Caco-2 (cell line): Measurements from ENCODE around the gene PSMC5. TPM values are rescaled to one million over a fixed set of nuclear protein-coding genes. Genes with fewer than 3 reads are reported as not detected.
"Not testable (repeated sequence)": the region's sequence is repeated elsewhere in the genome, so short reads cannot be mapped to it uniquely, and the experiment has no call there.

ENCODE experiments used
- BruUV-seq: library from RNA; stranded (reverse); fragments of 400-500 nt; replicated peaks from 2 replicates; lab custom pipeline; 2021; lab: Mats Ljungman, UMichigan
- CTCF ChIA-PET: fragments of 300-600 bp; sonication (Branson Sonifier 250); formaldehyde crosslinking; loops from one replicate; lab custom pipeline; 2022; ENCODE audit warnings: antibody characterized with exemption; lab: Charles Lee
- POLR2A ChIA-PET: fragments of 300-600 bp; sonication (Branson Sonifier 250); formaldehyde crosslinking; loops from one replicate; lab custom pipeline; 2022; ENCODE audit warnings: antibody characterized with exemption; lab: Charles Lee
- DNase-seq, 2 experiments: peaks; one replicate each; pipeline versions ENCODE4 v3.0.0 to v3.0.0-alpha.2; 2020 to 2022
- H3K27me3 ChIP-seq: replicated peaks from 2 replicates; pipeline ENCODE4 v1.6.0; 2011; ENCODE audit warnings: low read length; ENCODE audit not compliant: control insufficient read depth, insufficient read depth
- H3K36me3 ChIP-seq: 2 replicates; pipeline ENCODE4 v1.5.1; 2011; ENCODE audit warnings: low read length; ENCODE audit not compliant: control insufficient read depth, insufficient read depth
- H3K4me1 ChIP-seq: fragments of 250-450 bp; sonication (Bioruptor Pico); 2 replicates; pipeline ENCODE4 v1.5.1; 2020; ENCODE audit warnings: mild to moderate bottlenecking
- H3K4me3 ChIP-seq: 2 replicates; pipeline ENCODE4 v1.5.1; 2011; ENCODE audit warnings: low read depth, mild to moderate bottlenecking, control low read depth, low read length
- H3K9me3 ChIP-seq: fragments of 250-450 bp; sonication (Bioruptor Pico); 2 replicates; pipeline ENCODE4 v1.5.1; 2020; ENCODE audit warnings: mild to moderate bottlenecking, moderate library complexity
- H3K27ac Mint-ChIP-seq: one replicate; pipeline ENCODE4 v1.8.0; 2022; ENCODE audit warnings: mixed read lengths; ENCODE audit not compliant: unreplicated experiment
- H3K27me3 Mint-ChIP-seq: one replicate; pipeline ENCODE4 v1.8.0; 2022; ENCODE audit warnings: mixed read lengths; ENCODE audit not compliant: insufficient read depth, unreplicated experiment
- H3K36me3 Mint-ChIP-seq: one replicate; pipeline ENCODE4 v1.8.0; 2022; ENCODE audit warnings: mild to moderate bottlenecking, mixed read lengths; ENCODE audit not compliant: insufficient read depth, unreplicated experiment
- H3K4me1 Mint-ChIP-seq: one replicate; pipeline ENCODE4 v1.8.0; 2022; ENCODE audit warnings: low read depth, mixed read lengths; ENCODE audit not compliant: unreplicated experiment
- H3K4me3 Mint-ChIP-seq: one replicate; pipeline ENCODE4 v1.8.0; 2022; ENCODE audit warnings: mild to moderate bottlenecking, moderate library complexity, mixed read lengths; ENCODE audit not compliant: unreplicated experiment
- H3K9me3 Mint-ChIP-seq: one replicate; pipeline ENCODE4 v1.8.0; 2022; ENCODE audit warnings: mixed read lengths; ENCODE audit not compliant: unreplicated experiment
- CTCF ChIP-seq, 2 experiments: fragments of 200-600 bp in 1 of 2; IDR thresholded peaks; 1 replicate in 1 of 2; 2 replicates in 1 of 2; pipeline versions ENCODE4 v1.5.1 to v1.8.0; 2011 to 2022; ENCODE audit warnings: antibody characterized with exemption in 1 of 2, control low read depth in 1 of 2, inconsistent platforms in 1 of 2, low read depth in 1 of 2, low read length in 1 of 2, mild to moderate bottlenecking in 1 of 2, moderate library complexity in 1 of 2; ENCODE audit not compliant: insufficient read depth in 1 of 2, severe bottlenecking in 1 of 2, unreplicated experiment in 1 of 2
- intact Hi-C: fragments of 100-400 bp; cut with micrococcal nuclease; formaldehyde crosslinking; loops from one replicate; pipeline ENCODE4 v1.10.0; 2022; ENCODE audit not compliant: unreplicated experiment
- total RNA-seq: library from RNA; stranded (reverse); gene quantifications from 2 replicates; pipeline ENCODE4 v1.2.3, GENCODE V29; 2022

Gene PSMC5
- total RNA-seq, 1 experiment from 2014 or later = 197 TPM

DNA sequence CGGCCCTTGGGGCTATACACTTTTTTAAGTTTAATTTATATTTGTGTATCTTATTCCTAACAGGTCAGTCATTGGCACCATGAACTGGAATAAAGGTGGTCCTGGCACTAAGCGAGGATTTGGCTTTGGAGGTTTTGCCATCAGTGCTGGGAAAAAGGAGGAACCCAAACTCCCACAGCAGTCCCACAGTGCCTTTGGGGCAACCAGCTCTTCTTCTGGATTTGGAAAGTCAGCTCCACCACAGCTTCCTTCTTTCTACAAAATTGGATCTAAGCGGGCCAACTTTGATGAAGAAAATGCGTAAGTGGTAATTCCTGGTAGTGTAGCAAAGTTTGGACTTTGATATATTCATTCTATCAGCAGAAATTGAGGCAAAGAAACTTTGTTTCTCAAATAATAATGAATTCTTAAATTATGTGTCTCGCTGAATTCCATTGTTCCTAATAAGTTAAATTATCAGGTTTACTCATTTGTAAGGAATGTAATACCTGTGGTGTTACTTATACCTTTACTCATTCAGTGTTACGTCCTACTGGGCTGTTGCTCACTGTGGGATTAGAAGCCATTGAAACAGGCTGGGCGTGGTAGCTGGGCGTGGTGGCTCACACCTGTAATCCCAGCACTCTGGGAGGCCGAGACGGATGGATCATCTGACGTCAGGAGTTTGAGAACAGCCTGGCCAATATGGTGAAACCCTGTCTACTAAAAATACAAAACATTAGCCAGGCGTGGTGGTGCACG is 40.1 kb upstream of the PSMC5 start:
- Mint-ChIP-seq H3K4me1 (peaks cover 8% of the 10 kb centered on the region), H3K9me3 (no peaks in the 10 kb centered on the region), H3K27me3 (no peaks in the 10 kb centered on the region), H3K4me3 (no peak overlapping the region), H3K36me3 (peaks cover 87% of the 10 kb centered on the region), H3K27ac (no peak overlapping the region)
- no peak for TF ChIP-seq CTCF (IDR thresholded peaks at IDR 0.05; ENCODE audit: insufficient read depth in 1 of 2, low read depth in 1 of 2, low read length in 1 of 2, severe bottlenecking in 1 of 2, unreplicated experiment in 1 of 2)
- H3K36me3 ChIP-seq = peaks cover 2% of the 10 kb centered on the region; the same call in 1 of the 2 replicates
- DNase-seq = no peak
- H3K4me1 ChIP-seq = no peaks in the 10 kb centered on the region
- ChIA-PET POLR2A (no interaction called here), CTCF (no interaction called here)
- no peak overlapping the region for H3K4me3 ChIP-seq
- intact Hi-C loops = no loop called here
- H3K27me3 ChIP-seq = no peaks in the 10 kb centered on the region
- H3K9me3 ChIP-seq = no peaks in the 10 kb centered on the region
- BruUV-seq = no TSS peak

DNA sequence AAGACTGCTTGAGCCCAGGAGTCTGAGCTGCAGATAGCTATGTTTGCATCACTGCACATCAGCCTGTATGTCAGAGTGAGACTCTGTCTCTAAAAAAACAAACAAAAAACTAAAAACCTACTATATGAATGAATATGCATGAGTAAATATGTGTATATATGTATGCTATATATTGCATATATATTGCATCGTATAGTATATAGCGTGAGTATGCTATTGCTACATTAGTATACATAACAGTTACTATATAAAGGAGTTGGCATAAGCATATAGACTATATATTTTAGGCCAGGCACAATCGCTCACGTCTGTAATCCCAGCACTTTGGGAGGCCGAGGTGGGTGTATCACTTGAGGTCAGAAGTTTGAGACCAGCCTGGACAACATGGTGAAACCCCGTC is 37.2 kb upstream of the PSMC5 start:
- peaks cover 2% of the 10 kb centered on the region; the same call in 1 of the 2 replicates for H3K36me3 ChIP-seq
- POLR2A ChIA-PET = interaction anchor here (1.1 kb wide), 1 partner anchor 16 kb away, joined by 3 read pairs; the partner anchor contains the start of genes CCDC47 and DDX42
- H3K27ac Mint-ChIP-seq = no peak overlapping the region
- no peaks in the 10 kb centered on the region for H3K9me3 ChIP-seq
- H3K36me3 Mint-ChIP-seq = peaks cover 91% of the 10 kb centered on the region
- no peaks in the 10 kb centered on the region for H3K9me3 Mint-ChIP-seq
- no peak overlapping the region for H3K4me3 Mint-ChIP-seq
- no peak for DNase-seq
- H3K27me3 ChIP-seq = no peaks in the 10 kb centered on the region
- H3K4me1 ChIP-seq = no peaks in the 10 kb centered on the region
- no peak for TF ChIP-seq CTCF (IDR thresholded peaks at IDR 0.05; ENCODE audit: insufficient read depth in 1 of 2, low read depth in 1 of 2, low read length in 1 of 2, severe bottlenecking in 1 of 2, unreplicated experiment in 1 of 2)
- no peaks in the 10 kb centered on the region for H3K4me1 Mint-ChIP-seq
- no peak overlapping the region for H3K4me3 ChIP-seq
- CTCF ChIA-PET = no interaction called here
- H3K27me3 Mint-ChIP-seq = no peaks in the 10 kb centered on the region
- BruUV-seq = no TSS peak
- intact Hi-C loops = no loop called here

DNA sequence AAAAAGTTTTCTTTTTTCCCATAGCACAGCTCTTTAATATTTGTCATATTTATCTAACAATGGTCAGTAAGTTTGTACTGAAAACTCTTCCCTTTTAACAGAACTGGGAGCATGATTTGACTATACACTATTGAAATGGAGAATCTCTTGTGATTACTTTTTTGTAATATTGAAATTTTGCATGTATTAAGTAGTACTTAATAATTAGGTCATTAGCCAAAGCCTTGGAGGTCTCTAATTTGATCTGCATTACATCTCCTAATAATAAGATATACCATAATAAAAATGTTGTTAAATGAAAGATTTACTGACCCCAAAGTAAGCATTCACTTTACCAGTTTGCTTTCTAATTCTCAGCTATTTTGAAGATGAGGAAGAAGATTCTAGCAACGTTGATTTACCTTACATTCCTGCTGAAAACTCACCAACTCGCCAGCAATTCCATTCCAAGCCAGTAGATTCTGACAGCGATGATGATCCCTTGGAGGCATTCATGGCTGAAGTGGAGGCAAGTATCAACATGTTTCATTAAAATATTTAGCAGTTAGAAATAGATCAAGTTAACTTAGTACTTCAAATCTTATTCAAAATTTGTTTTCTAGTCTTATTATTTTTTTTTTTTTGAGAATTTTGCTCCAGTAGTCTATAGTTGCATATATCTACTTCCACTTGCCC is 35.0 kb upstream of the PSMC5 start:
- Histone ChIP-seq H3K4me3 (no peak overlapping the region), H3K9me3 (no peaks in the 10 kb centered on the region), H3K4me1 (no peaks in the 10 kb centered on the region), H3K27me3 (no peaks in the 10 kb centered on the region), H3K36me3 (peaks cover 2% of the 10 kb centered on the region; the same call in 1 of the 2 replicates)
- ChIA-PET POLR2A (interaction anchor here (1.1 kb wide), 1 partner anchor 18 kb away, joined by 3 read pairs; the partner anchor contains the start of genes CCDC47 and DDX42), CTCF (no interaction called here)
- no peak for TF ChIP-seq CTCF (IDR thresholded peaks at IDR 0.05; ENCODE audit: insufficient read depth in 1 of 2, low read depth in 1 of 2, low read length in 1 of 2, severe bottlenecking in 1 of 2, unreplicated experiment in 1 of 2)
- DNase-seq = no peak
- no peaks in the 10 kb centered on the region for H3K27me3 Mint-ChIP-seq
- H3K27ac Mint-ChIP-seq = no peak overlapping the region
- no peaks in the 10 kb centered on the region for H3K4me1 Mint-ChIP-seq
- no peak overlapping the region for H3K4me3 Mint-ChIP-seq
- BruUV-seq = no TSS peak
- intact Hi-C loops = no loop called here
- peaks cover 95% of the 10 kb centered on the region for H3K36me3 Mint-ChIP-seq
- H3K9me3 Mint-ChIP-seq = no peaks in the 10 kb centered on the region

DNA sequence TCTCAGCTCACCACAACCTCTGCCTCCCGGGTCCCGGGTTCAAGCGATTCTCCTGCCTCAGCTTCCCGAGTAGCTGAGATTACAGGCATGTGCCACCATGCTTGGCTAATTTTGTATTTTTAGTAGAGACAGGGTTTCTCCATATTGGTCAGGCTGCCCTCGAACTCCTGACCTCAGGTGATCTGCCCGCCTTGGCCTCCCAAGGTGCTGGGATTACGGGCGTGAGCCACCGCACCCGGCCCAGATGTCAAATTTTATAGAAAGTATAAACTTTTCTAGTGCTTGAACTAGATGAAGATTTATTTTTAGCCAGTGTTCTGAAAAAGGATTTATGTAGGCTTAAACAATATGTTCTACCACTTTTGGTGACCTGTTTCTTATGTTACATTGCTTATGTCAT is 30.9 kb upstream of the PSMC5 start:
- H3K4me3 Mint-ChIP-seq, BruUV-seq, DNase-seq, H3K9me3 ChIP-seq, H3K27me3 Mint-ChIP-seq, intact Hi-C loops, H3K27me3 ChIP-seq, H3K4me1 ChIP-seq, H3K27ac Mint-ChIP-seq, H3K4me3 ChIP-seq, H3K9me3 Mint-ChIP-seq, H3K4me1 Mint-ChIP-seq, H3K36me3 ChIP-seq, CTCF ChIA-PET: not testable (repeated sequence)
- POLR2A ChIA-PET = interaction anchor here (0.6 kb wide), 1 partner anchor 47 kb away, joined by 5 read pairs; no protein-coding TSS in a partner anchor
- H3K36me3 Mint-ChIP-seq = peaks cover 98% of the 10 kb centered on the region
